AG04450 (cell line): ENCODE results near the gene NFIX. TPM values are rescaled to one million over a fixed set of nuclear protein-coding genes. Genes with fewer than 3 reads are reported as not detected.
A peak's percentile ranks its signal among the peaks of the same experiment; 100 is the strongest.

Source experiments
- CTCF ChIA-PET: fragments of 300-600, 350-600 bp; formaldehyde crosslinking; extraction: SDS; loops from one replicate; lab custom pipeline; 2022; ENCODE audit warnings: antibody characterized with exemption, inconsistent platforms; lab: Charles Lee
- POLR2A ChIA-PET: fragments of 350-600 bp; formaldehyde crosslinking; extraction: SDS; loops from one replicate; lab custom pipeline; 2021; ENCODE audit warnings: antibody characterized with exemption, inconsistent platforms; lab: Yijun Ruan, JAX
- DNase-seq: peaks from one replicate; pipeline ENCODE4 v3.0.0-alpha.2; 2011; ENCODE audit warnings: low read depth, low spot score
- H3K27ac ChIP-seq: one replicate; pipeline ENCODE4 v1.5.1; 2012; ENCODE audit warnings: low read depth, low read length, control low read depth
- H3K27me3 ChIP-seq: one replicate; pipeline ENCODE4 v1.6.0; 2012; ENCODE audit warnings: low read length; ENCODE audit not compliant: control insufficient read depth, insufficient read depth
- H3K4me3 ChIP-seq: 2 replicates; pipeline ENCODE4 v1.5.1; 2011; ENCODE audit warnings: mild to moderate bottlenecking, low read depth, low read length, control low read depth
- H3K9me3 ChIP-seq: 2 replicates; pipeline ENCODE4 v1.5.1; 2012; ENCODE audit warnings: low read length; ENCODE audit not compliant: control insufficient read depth, insufficient read depth
- polyA plus RNA-seq: library from polyadenylated mRNA; depleted of rRNA; stranded (reverse); fragments of >200 nt; gene quantifications from 2 replicates; pipeline ENCODE4 v1.2.3, GENCODE V29; 2011
- TF ChIP-seq, protein P1 (sequence below): IDR thresholded peaks from 2 replicates; pipeline ENCODE4 v1.5.1; 2011; ENCODE audit warnings: low read depth, low read length, control low read depth, inconsistent platforms

NFIX gene
- polyA plus RNA-seq, 1 experiment = 15.1 TPM

DNA sequence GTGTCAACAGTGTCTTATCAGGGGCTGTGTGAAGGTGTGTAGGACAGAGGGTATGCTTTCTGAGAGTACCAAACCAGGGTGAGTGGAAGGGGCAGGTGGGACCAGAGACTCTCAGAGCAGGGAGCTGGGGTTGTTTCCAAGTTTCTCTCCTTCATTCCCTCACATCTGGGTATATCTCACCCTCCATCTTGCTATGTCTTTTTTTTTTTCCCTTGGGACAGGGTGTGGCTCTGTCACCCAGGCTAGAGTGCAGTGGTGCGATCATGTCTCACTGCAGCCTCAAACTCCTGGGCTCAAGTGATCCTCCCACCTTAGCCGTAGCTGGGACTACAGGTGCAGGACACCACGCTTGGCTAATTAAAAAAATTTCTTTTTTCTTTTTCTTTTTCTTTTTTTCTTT, 15.3 kb upstream of the NFIX start:
- TF ChIP-seq, protein P1, sequence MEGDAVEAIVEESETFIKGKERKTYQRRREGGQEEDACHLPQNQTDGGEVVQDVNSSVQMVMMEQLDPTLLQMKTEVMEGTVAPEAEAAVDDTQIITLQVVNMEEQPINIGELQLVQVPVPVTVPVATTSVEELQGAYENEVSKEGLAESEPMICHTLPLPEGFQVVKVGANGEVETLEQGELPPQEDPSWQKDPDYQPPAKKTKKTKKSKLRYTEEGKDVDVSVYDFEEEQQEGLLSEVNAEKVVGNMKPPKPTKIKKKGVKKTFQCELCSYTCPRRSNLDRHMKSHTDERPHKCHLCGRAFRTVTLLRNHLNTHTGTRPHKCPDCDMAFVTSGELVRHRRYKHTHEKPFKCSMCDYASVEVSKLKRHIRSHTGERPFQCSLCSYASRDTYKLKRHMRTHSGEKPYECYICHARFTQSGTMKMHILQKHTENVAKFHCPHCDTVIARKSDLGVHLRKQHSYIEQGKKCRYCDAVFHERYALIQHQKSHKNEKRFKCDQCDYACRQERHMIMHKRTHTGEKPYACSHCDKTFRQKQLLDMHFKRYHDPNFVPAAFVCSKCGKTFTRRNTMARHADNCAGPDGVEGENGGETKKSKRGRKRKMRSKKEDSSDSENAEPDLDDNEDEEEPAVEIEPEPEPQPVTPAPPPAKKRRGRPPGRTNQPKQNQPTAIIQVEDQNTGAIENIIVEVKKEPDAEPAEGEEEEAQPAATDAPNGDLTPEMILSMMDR = no peak
- ChIA-PET POLR2A (no interaction called here), CTCF (interaction anchor here (1.1 to 6.7 kb wide), 4 partner anchors 15 to 283 kb away, joined by 4 to 150 read pairs (median 76); no protein-coding TSS in a partner anchor)
- H3K4me3 ChIP-seq = no peak overlapping the region
- no peaks in the 10 kb centered on the region for H3K27me3 ChIP-seq
- no peak overlapping the region for H3K27ac ChIP-seq
- no peaks in the 10 kb centered on the region for H3K9me3 ChIP-seq
- no peak for DNase-seq

DNA sequence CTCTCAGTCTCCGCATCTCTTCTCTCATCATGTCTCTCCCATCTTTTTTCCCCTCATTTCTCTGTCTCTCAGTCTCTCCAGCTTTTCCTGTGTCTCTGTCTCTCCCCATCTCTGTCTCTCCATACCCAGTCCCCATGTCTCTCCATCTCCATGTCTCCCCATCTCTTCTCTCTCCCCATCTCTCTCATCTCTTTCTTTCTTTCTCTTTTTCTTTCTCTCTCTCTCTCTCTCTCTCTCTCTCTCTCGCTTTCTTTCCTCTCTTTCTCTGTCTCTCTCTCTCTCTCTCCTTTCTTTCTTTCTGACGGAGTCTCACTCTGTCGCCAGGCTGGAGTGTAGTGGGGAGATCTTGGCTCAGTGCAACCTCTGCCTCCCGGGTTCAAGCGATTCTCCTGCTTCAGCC, 12.6 kb upstream of the NFIX start:
- ChIA-PET POLR2A (no interaction called here), CTCF (interaction anchor here (0.6 to 4.9 kb wide), 10 partner anchors 10 to 280 kb away, joined by 3 to 69 read pairs (median 5); no protein-coding TSS in a partner anchor)
- TF ChIP-seq, protein P1 = no peak
- no peak for DNase-seq
- Histone ChIP-seq H3K9me3 (no peaks in the 10 kb centered on the region), H3K4me3 (no peak overlapping the region), H3K27me3 (no peaks in the 10 kb centered on the region), H3K27ac (no peak overlapping the region)

DNA sequence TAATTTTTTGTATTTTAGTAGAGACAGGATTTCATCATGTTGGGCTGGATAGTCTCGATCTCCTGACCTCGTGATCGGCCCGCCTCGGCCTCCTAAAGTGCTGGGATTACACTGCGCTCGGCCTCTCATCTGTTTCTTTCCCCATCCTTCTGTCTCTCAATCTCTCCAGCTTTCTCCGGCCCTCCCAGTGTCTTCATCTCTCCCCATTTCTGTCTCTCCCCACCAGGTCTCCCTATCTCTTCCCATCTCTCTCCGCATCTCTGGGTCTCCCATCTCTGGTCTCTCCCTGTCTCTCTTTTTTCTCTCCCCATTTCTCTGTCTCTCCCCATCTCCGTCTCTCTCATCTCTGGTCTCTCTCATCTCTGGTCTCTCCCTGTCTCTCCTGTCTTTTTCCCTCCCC, 12.2 kb upstream of the NFIX start:
- TF ChIP-seq, protein P1 = no peak
- no peaks in the 10 kb centered on the region; the same call in 1 of the 2 replicates for H3K9me3 ChIP-seq
- H3K4me3 ChIP-seq = peak overlapping the region; percentile 50
- ChIA-PET POLR2A (no interaction called here), CTCF (interaction anchor here (0.6 to 4.9 kb wide), 13 partner anchors 11 to 280 kb away, joined by 3 to 69 read pairs (median 5); no protein-coding TSS in a partner anchor)
- no peaks in the 10 kb centered on the region for H3K27me3 ChIP-seq
- H3K27ac ChIP-seq = no peak overlapping the region
- no peak for DNase-seq

DNA sequence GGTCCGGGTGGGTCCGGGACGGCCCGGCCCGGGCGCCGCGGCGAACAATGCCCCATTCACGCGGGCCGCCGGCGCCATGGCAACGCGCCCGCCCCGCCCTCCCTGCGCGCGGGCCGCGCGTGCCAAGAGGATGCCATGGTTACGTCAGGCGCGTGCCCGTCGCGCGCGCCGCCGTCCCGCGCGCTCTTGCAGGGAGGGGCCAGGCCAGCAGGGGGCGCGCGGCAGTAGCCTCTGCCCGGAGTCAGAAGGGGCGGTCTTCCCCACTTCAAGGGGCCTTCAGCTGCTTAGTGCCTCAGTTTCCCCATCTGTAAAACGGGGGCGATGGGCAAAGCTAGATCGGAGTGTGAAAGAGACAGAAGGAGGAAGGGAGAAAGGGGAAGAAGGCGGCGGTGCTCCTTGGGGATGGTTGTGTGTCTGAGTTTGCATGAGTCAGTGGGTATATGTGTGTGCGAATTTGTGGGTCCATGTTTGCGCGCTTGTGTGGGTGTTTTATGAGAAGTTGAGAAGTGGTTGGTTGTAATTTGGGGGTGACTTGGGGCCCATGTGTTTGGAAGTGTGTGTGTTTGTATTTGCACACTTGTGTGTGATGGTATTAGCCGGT, 11.6 kb upstream of the NFIX start:
- CTCF ChIA-PET = interaction anchor here (0.5 to 4.9 kb wide), 18 partner anchors 10 to 298 kb away, joined by 3 to 69 read pairs (median 5); no protein-coding TSS in a partner anchor

More for the DNA sequence above, 11.6 kb upstream of the NFIX start:
- POLR2A ChIA-PET = interaction anchor here (0.6 kb wide), 1 partner anchor 77 kb away, joined by 4 read pairs; no protein-coding TSS in a partner anchor
- no peaks in the 10 kb centered on the region for H3K27me3 ChIP-seq
- H3K4me3 ChIP-seq = peak overlapping the region; percentile 50
- peak; percentile 30 for DNase-seq
- H3K9me3 ChIP-seq = no peaks in the 10 kb centered on the region; the same call in 1 of the 2 replicates
- TF ChIP-seq, protein P1 = peak; percentile 76
- H3K27ac ChIP-seq = no peak overlapping the region
